Measurements from ENCODE around the gene CYYR1.

Gene CYYR1

DNA sequence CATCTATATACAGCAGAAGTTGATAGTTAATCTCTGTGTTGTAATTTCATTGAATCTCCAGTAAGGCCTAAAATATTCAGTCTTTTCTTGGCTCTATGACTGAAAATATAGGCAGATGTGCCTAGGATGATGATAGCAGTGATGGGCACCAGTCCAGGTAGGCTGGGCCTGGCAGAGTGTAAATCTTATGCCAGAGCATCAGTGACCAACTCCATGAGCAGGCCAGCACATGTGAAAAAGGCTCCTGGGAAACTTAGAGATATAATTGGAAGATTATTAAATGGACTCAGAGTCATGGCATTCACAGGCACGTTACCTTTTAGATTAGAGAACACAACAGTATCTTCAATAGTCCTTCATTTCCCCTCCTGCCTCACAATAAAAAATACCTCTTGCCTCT lies 20.7 kb upstream of the CYYR1 start:
- no peak overlapping the region for H3K4me3 ChIP-seq (ENCODE audit: low read depth, low read length)
- TF ChIP-seq, protein P1, sequence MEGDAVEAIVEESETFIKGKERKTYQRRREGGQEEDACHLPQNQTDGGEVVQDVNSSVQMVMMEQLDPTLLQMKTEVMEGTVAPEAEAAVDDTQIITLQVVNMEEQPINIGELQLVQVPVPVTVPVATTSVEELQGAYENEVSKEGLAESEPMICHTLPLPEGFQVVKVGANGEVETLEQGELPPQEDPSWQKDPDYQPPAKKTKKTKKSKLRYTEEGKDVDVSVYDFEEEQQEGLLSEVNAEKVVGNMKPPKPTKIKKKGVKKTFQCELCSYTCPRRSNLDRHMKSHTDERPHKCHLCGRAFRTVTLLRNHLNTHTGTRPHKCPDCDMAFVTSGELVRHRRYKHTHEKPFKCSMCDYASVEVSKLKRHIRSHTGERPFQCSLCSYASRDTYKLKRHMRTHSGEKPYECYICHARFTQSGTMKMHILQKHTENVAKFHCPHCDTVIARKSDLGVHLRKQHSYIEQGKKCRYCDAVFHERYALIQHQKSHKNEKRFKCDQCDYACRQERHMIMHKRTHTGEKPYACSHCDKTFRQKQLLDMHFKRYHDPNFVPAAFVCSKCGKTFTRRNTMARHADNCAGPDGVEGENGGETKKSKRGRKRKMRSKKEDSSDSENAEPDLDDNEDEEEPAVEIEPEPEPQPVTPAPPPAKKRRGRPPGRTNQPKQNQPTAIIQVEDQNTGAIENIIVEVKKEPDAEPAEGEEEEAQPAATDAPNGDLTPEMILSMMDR (IDR thresholded peaks at IDR 0.05; ENCODE audit: borderline replicate concordance, insufficient read depth, low read depth, low read length), result no peak

DNA sequence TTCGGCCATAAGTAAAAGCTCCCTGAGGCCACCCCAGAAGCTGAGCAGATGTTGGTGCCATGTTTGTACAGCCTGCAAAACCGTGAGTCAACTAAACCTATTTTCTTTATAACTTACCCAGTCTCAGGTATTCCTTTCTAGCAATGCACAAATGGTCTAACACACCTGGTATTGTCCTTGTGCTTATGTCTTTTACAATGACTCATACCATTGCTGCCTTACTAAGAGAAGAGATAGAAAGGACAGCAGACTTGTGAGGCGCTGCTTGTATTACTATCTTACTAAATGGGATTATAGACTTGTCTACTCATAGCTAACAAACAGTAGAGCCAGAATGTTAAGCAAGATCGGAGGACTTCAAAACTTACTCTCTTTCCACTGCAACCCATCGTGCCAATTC lies 18.5 kb upstream of the CYYR1 start:
- TF ChIP-seq, protein P1 (IDR thresholded peaks at IDR 0.05; ENCODE audit: borderline replicate concordance, insufficient read depth, low read depth, low read length), result no peak
- no peak overlapping the region for H3K4me3 ChIP-seq (ENCODE audit: low read depth, low read length)

DNA sequence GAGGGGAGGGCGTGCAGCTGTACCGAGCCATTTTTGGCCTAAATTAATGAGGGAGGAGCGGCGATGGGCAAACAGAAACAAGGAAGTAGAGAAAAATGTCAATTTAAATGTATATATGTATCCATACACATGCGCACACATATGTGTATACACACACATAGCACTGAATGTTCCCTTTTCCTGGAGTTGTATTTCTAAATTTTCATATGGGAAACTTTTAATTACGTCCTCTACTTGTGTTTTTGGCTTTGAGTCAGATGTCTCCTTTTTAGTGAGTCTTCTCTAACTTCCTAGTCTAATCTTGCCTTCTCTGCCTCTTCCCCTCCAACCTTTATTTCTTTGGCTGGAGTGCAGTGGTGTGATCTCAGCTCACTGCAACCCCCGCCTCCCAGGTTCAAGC lies 15.4 kb upstream of the CYYR1 start:
- no peak overlapping the region for H3K4me3 ChIP-seq (ENCODE audit: low read depth, low read length)
- TF ChIP-seq, protein P1 (IDR thresholded peaks at IDR 0.05; ENCODE audit: borderline replicate concordance, insufficient read depth, low read depth, low read length), result no peak

DNA sequence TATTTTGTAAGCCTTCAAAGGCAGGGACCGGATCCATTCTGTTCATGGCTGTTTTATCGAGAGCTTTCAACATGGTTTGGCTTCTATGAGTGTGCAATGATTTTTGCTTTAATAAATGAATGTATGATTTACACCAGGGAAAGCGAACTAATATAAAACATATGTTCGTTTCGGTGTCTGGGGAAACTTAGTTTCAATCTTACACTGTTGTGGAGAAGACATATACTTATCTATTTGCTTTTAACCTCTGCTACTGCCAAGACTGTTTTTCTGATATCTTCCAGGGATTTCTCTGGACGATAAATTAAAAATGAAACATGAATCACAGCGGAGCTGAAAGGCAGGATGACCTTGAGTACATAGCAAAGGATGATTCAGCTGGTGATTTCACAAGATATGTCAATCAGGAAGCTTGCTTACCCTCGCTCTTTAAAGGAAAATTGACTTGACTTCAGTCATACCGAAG lies 14.7 kb upstream of the CYYR1 start:
- TF ChIP-seq, protein P1 (IDR thresholded peaks at IDR 0.05; ENCODE audit: borderline replicate concordance, insufficient read depth, low read depth, low read length), result no peak
- H3K4me3 ChIP-seq (ENCODE audit: low read depth, low read length), result no peak overlapping the region

DNA sequence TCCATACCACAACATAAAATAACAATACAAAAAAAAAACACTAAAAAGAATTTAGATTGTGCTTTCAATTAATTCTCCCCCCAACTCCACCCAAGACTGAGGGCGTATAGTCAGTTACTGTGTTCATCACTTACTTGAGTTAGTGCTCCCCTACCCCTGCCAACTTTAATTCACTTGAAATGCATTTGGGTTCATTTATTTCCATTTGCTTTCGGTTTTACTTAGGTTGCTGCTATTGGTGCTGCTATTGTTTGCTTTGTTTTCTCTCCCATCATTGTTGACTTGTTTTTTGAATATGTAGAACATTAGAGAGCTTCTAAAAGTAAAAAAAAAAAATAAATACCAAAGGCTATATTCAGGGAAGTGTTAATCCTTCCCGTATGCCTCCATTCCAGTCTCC lies 10.7 kb upstream of the CYYR1 start:
- H3K4me3 ChIP-seq (ENCODE audit: low read depth, low read length), result no peak overlapping the region

DNA sequence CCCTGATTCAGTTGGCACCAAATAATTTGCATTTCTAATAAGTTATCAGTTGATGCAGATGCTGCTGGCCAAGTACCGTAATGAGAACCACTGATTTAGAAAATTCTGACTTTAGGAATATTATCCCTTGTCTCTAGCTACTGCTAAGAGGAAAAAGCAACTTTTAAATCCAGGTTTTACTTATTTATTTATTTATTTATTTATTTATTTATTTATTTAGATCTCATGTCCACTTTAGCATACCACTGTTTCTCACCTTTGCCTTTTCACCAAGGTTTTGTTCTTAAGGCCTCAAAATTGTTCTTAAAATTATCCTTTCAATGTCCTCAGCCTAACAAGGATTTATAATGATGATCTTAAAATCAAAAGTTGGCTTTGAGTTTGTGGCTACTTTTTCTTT lies 8.7 kb upstream of the CYYR1 start:
- H3K4me3 ChIP-seq (ENCODE audit: low read depth, low read length), result no peak overlapping the region
- TF ChIP-seq, protein P1 (IDR thresholded peaks at IDR 0.05; ENCODE audit: borderline replicate concordance, insufficient read depth, low read depth, low read length), result no peak

More for the DNA sequence above, 10.7 kb upstream of the CYYR1 start:
- TF ChIP-seq, protein P1 (IDR thresholded peaks at IDR 0.05; ENCODE audit: borderline replicate concordance, insufficient read depth, low read depth, low read length), result no peak

DNA sequence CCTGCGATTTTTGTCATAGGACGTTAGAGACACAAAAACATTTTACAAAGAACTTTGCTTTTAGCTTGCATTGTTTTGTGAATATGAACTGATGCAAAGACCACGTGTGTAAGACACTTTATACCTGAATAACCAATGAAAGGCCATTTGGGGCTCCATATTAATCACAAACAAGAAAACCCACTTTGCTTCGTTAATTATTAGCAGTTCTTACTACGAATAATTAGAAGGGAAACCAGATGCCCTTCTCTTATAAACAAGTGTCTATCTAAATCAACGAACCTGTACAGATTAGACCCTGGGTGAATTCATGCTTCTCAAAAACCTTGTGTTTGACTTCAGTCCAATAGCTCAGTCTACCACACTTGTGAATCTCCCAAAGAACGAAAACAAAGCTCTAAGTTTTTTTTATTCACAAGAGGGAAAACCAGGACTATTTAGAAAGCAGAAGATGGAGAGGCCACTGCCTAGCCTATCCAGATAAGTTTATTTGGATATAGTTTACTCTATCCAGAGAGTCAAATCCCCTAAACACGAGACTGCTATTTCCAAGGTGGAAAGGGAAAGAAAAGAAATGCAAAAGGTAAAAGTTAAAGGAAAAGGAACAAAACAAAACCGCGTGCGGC lies 897 bp downstream of the CYYR1 start:
- TF ChIP-seq, protein P1 (IDR thresholded peaks at IDR 0.05; ENCODE audit: borderline replicate concordance, insufficient read depth, low read depth, low read length), result no peak
- no peak overlapping the region for H3K4me3 ChIP-seq (ENCODE audit: low read depth, low read length)

Data from GM12875 (cell line).